Measurements from ENCODE around the gene LRRC36. TPM values are rescaled to one million over a fixed set of nuclear protein-coding genes. Genes with fewer than 3 reads are reported as not detected.

LRRC36 gene
- total and polyA plus RNA-seq, 2 of the 13 experiments (the other 11 are each of a cell fraction or from before 2014, with no cell fraction given), result 0.12 to 0.15 TPM

GRCh38 chr16:67424261-67424615 lies 97.6 kb downstream of the LRRC36 start:
- H3K9ac ChIP-seq (ENCODE audit: insufficient read depth, low read depth, low read length), result no peak overlapping the region
- H3K27me3 ChIP-seq (ENCODE audit: control insufficient read depth in 1 of 2, insufficient read depth in 2 of 2, low read length in 2 of 2), result peaks cover 5 to 39% of the 10 kb centered on the region in 2 experiments
- H3K36me3 ChIP-seq (replicated peaks in 1 of 2; ENCODE audit: control insufficient read depth in 1 of 2, insufficient read depth in 2 of 2, low read length in 2 of 2), result no peaks in the 10 kb centered on the region
- no peak overlapping the region for H3K4me3 ChIP-seq (replicated peaks in 1 of 3; ENCODE audit: insufficient read depth in 1 of 3, low read depth in 2 of 3, low read length in 3 of 3)
- FAIRE-seq (no peak), DNase-seq (ENCODE audit: low spot score) (no peak), ATAC-seq (no peak)
- CTCF ChIA-PET (ENCODE audit: low intra/inter-chr PET ratio, low total read pairs), result no interaction called here
- TF ChIP-seq ZNF362 (CRISPR knock-in tag; IDR thresholded peaks at IDR 0.05; ENCODE audit: borderline replicate concordance) (no peak), ZSCAN30 (CRISPR knock-in tag; IDR thresholded peaks at IDR 0.05) (no peak), ZNF747 (CRISPR knock-in tag; IDR thresholded peaks at IDR 0.05; ENCODE audit: borderline replicate concordance) (no peak), ZNF879 (CRISPR knock-in tag; IDR thresholded peaks at IDR 0.05) (no peak), SRY (CRISPR knock-in tag; IDR thresholded peaks at IDR 0.05) (no peak), TEF (CRISPR knock-in tag; IDR thresholded peaks at IDR 0.05) (no peak)
- H3K4me1 ChIP-seq (ENCODE audit: insufficient read depth, low read length), result peaks cover 21% of the 10 kb centered on the region
- 26% methylated on average over 4 of the region's 5 CpGs for WGBS (ENCODE audit: low lambda C conversion rate)
- no peaks in the 10 kb centered on the region for H3K9me3 ChIP-seq (ENCODE audit: low read length)
- H2AFZ ChIP-seq (ENCODE audit: low read length), result no peak overlapping the region
- H3K27ac ChIP-seq (ENCODE audit: extremely low read length, insufficient read depth, low read length), result no peak overlapping the region
- intact Hi-C loops (cut with micrococcal nuclease; ENCODE audit: unreplicated experiment), result no loop called here
- no peak overlapping the region for H3K4me2 ChIP-seq (ENCODE audit: low read depth, low read length)
- in situ Hi-C loops (cut with HindIII; ENCODE audit: extremely low pct_ligation_motif_present, low pct_unique_long_range_greater_than_20kb), result no loop called here
- BruUV-seq (replicated peaks), result no TSS peak
- H3K79me2 ChIP-seq (ENCODE audit: insufficient read depth, low read length), result no peaks in the 10 kb centered on the region
- POLR2A ChIA-PET, result interaction anchor here (1.0 kb wide), 1 partner anchor 22 kb away, joined by 4 read pairs; no protein-coding TSS in a partner anchor
- no peaks in the 10 kb centered on the region for H4K20me1 ChIP-seq (ENCODE audit: insufficient read depth, low read length)

- 22% methylated on average over 6 of the region's 6 CpGs for WGBS (ENCODE audit: low lambda C conversion rate)
- no peak for FAIRE-seq
- no peak overlapping the region for H3K27ac ChIP-seq (ENCODE audit: extremely low read length, insufficient read depth, low read length)
- H2AFZ ChIP-seq (ENCODE audit: low read length), result no peak overlapping the region
- in situ Hi-C loops (cut with HindIII; ENCODE audit: extremely low pct_ligation_motif_present, low pct_unique_long_range_greater_than_20kb), result no loop called here
- H3K9ac ChIP-seq (ENCODE audit: insufficient read depth, low read depth, low read length), result no peak overlapping the region
- no peak overlapping the region for H3K4me3 ChIP-seq (replicated peaks in 1 of 3; ENCODE audit: insufficient read depth in 1 of 3, low read depth in 2 of 3, low read length in 3 of 3)
- DNase-seq (ENCODE audit: low spot score), result no peak
- H4K20me1 ChIP-seq (ENCODE audit: insufficient read depth, low read length), result no peaks in the 10 kb centered on the region
- H3K36me3 ChIP-seq (replicated peaks in 1 of 2; ENCODE audit: control insufficient read depth in 1 of 2, insufficient read depth in 2 of 2, low read length in 2 of 2), result no peaks in the 10 kb centered on the region
- ChIA-PET CTCF (ENCODE audit: low intra/inter-chr PET ratio, low total read pairs) (interaction anchor here (6.5 kb wide), 1 partner anchor 42 kb away, joined by 98 read pairs; no protein-coding TSS in a partner anchor), POLR2A (interaction anchor here (1.0 kb wide), 1 partner anchor 21 kb away, joined by 4 read pairs; no protein-coding TSS in a partner anchor)
- H3K79me2 ChIP-seq (ENCODE audit: insufficient read depth, low read length), result no peaks in the 10 kb centered on the region
- BruUV-seq (replicated peaks), result no TSS peak
- intact Hi-C loops (cut with micrococcal nuclease; ENCODE audit: unreplicated experiment), result loop anchor here (1.0 to 5.0 kb wide), 2 partner anchors 57 to 89 kb away; partner anchors contain the start of genes AGRP and ATP6V0D1
- no peak overlapping the region for H3K4me2 ChIP-seq (ENCODE audit: low read depth, low read length)
- no peaks in the 10 kb centered on the region for H3K9me3 ChIP-seq (ENCODE audit: low read length)
- H3K27me3 ChIP-seq (ENCODE audit: control insufficient read depth in 1 of 2, insufficient read depth in 2 of 2, low read length in 2 of 2), result peaks cover 5 to 35% of the 10 kb centered on the region in 2 experiments
- no peak for ATAC-seq
- H3K4me1 ChIP-seq (ENCODE audit: insufficient read depth, low read length), result peaks cover 29% of the 10 kb centered on the region
- TF ChIP-seq ZBED4 (CRISPR knock-in tag; IDR thresholded peaks at IDR 0.05; ENCODE audit: borderline replicate concordance), result no peak
- TF ChIP-seq TRIM24 (CRISPR knock-in tag; IDR thresholded peaks at IDR 0.05), result no peak
- TF ChIP-seq CREB3 (CRISPR knock-in tag; IDR thresholded peaks at IDR 0.05), result no peak
- no peak for TF ChIP-seq KDM5A (IDR thresholded peaks at IDR 0.05; ENCODE audit: borderline replicate concordance, low read length)
Observed at GRCh38 chr16:67425061-67425460, 98.4 kb downstream of the LRRC36 start.
